Activated CD4-positive, alpha-beta T cell treated with anti-CD3 and anti-CD28 coated beads for 36 hours (primary cell): ENCODE data around the gene FOXG1. TPM values are rescaled to one million over a fixed set of nuclear protein-coding genes. Genes with fewer than 3 reads are reported as not detected.

Source experiments
- ATAC-seq: fragments of 200-7000 bp; cut with Tn5 transposase; one replicate; pipeline ENCODE4 v1.10.0; 2021; ENCODE audit warnings: mild to moderate bottlenecking, moderate library complexity
- CTCF ChIA-PET: fragments of 350-600 bp; sonication (Branson Sonifier 250); formaldehyde crosslinking; loops from one replicate; lab custom pipeline; 2021; ENCODE audit warnings: antibody characterized with exemption; lab: Charles Lee
- POLR2A ChIA-PET: fragments of 350-600 bp; sonication (Branson Sonifier 250); formaldehyde crosslinking; loops from one replicate; lab custom pipeline; 2021; ENCODE audit warnings: antibody characterized with exemption, inconsistent platforms; lab: Charles Lee
- DNase-seq: peaks from one replicate; pipeline ENCODE4 v3.0.0-alpha.2; 2020
- H3K27ac Mint-ChIP-seq: one replicate; pipeline ENCODE4 v1.8.0; 2021; ENCODE audit warnings: mixed read lengths
- H3K27me3 Mint-ChIP-seq: one replicate; pipeline ENCODE4 v1.8.0; 2021; ENCODE audit warnings: mixed read lengths
- H3K36me3 Mint-ChIP-seq: one replicate; pipeline ENCODE4 v1.8.0; 2021; ENCODE audit warnings: low read depth, mixed read lengths
- H3K4me1 Mint-ChIP-seq: one replicate; pipeline ENCODE4 v1.8.0; 2021; ENCODE audit warnings: mixed read lengths
- H3K4me3 Mint-ChIP-seq: one replicate; pipeline ENCODE4 v1.8.0; 2021; ENCODE audit warnings: mild to moderate bottlenecking, moderate library complexity, mixed read lengths
- H3K9me3 Mint-ChIP-seq: one replicate; pipeline ENCODE4 v1.8.0; 2021; ENCODE audit warnings: low read depth, mixed read lengths
- intact Hi-C, 2 experiments: fragments of 100-400 bp; cut with DNase I in 1 of 2; cut with micrococcal nuclease in 1 of 2; formaldehyde crosslinking; loops; one replicate each; pipeline versions ENCODE4 v1.14.2 to v1.15.1; 2022 to 2024; cut with DNase I, micrococcal nuclease
- total RNA-seq, 2 experiments: library from RNA; stranded (reverse); gene quantifications; one replicate each; pipeline ENCODE4 v1.2.3, GENCODE V29; 2021

Gene FOXG1
- total RNA-seq, 2 experiments from 2014 or later, result not detected

DNA sequence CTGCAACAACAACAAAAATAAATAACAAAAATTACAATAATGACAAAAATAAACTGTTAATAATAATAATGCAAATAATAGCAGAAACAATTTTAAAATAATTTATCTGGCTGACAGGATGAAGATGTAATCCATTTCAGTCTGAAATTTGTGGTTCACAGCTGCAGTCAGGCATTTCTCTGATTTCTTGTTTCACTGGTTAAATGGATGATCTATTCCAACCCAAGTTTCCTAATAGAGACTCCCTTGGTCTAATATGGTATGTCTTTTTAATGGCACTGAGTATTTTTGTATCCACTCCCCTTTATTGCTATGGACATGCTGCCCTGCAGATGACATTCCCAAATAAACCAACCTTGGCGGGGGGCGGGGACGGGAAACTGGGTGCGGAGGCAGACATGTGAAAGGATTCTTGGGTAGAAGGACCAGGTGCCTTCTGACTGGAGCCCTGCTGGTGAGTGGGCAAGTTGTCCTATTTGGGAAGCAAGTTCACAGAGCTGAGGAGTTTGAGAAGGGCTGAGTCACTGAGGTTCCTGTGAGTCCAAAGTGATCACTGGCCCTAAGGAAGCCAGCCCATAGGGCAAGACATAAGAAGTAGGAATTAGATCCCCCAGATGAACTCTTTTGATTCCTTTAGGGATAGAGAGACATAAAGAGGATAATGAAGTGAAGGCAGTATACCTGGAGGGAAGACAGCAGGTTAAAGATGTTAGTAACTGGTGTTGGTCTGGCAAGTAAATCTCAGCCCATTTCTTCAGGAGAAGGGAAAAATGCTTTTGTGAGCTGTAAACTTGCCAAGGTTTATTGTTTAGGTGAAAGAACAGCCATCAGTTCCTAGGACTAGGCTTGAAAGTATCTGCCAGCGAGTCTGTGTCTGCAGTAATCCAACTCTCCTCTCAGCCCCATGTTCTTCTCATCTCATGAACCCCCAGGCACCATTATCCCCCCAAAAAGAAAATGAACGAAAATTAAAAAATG is 14.5 kb downstream of the FOXG1 start:
- no peak for ATAC-seq
- peaks cover 10% of the 10 kb centered on the region for H3K9me3 Mint-ChIP-seq
- H3K4me3 Mint-ChIP-seq, result no peak overlapping the region
- H3K4me1 Mint-ChIP-seq, result peaks cover 4% of the 10 kb centered on the region
- H3K36me3 Mint-ChIP-seq, result peaks cover 3% of the 10 kb centered on the region
- intact Hi-C loops, result no loop called here
- no peak for DNase-seq
- no peak overlapping the region for H3K27ac Mint-ChIP-seq
- ChIA-PET POLR2A (no interaction called here), CTCF (interaction anchor here (0.5 kb wide), 1 partner anchor 298 kb away, joined by 4 read pairs; no protein-coding TSS in a partner anchor)
- peaks cover 51% of the 10 kb centered on the region for H3K27me3 Mint-ChIP-seq

DNA sequence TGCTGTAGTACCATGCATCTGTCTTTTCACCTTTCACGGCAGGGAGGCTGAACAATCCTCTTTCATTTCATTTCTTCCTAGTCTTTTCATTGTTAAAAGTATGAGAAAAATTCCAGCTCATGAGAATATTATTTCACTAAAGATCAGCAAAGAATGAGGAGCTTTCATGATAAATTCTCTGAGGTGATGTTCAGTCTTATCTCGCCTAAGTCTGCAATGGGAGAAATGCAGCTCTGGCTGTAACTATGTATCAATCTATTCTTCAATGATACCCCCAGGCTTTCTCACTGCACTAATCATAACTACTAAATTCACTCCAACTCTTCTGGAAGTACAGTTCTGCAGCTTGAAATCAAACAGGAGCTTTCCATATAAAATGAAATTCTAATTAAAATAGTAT is 15.7 kb downstream of the FOXG1 start:
- Mint-ChIP-seq H3K27me3 (peaks cover 47% of the 10 kb centered on the region), H3K36me3 (peaks cover 3% of the 10 kb centered on the region)

DNA sequence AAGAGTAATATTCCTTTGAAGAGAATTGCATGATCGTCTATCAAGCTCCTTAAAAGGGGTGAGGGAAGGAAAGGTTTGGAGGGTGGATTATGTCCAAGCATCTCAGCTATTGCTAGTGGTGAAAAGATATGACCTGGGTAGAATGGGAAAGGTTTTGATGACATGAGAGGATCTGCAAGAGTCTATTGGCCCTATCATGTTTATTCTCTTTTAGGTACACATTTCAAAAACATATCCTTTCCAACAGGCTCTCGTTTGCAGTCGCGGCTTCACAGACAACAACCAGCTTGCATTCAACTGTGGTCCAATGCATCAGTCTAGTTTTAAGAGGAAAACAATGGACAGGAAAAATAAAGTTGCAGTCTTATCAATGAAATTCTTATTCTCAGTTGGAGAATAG is 17.1 kb downstream of the FOXG1 start:
- peaks cover 4% of the 10 kb centered on the region for H3K4me1 Mint-ChIP-seq
- no peak overlapping the region for H3K4me3 Mint-ChIP-seq
- DNase-seq, result no peak
- H3K9me3 Mint-ChIP-seq, result peaks cover 6% of the 10 kb centered on the region
- ATAC-seq, result no peak
- H3K36me3 Mint-ChIP-seq, result peaks cover 3% of the 10 kb centered on the region
- ChIA-PET CTCF (interaction anchor here (0.6 kb wide), 1 partner anchor 1758 kb away, joined by 3 read pairs; no protein-coding TSS in a partner anchor), POLR2A (no interaction called here)
- intact Hi-C loops, result no loop called here
- peaks cover 38% of the 10 kb centered on the region for H3K27me3 Mint-ChIP-seq
- H3K27ac Mint-ChIP-seq, result no peak overlapping the region

More for the DNA sequence above, 15.7 kb downstream of the FOXG1 start:
- no peak for DNase-seq
- intact Hi-C loops, result no loop called here
- no peak for ATAC-seq
- H3K9me3 Mint-ChIP-seq, result peaks cover 10% of the 10 kb centered on the region
- peaks cover 4% of the 10 kb centered on the region for H3K4me1 Mint-ChIP-seq
- CTCF ChIA-PET, result no interaction called here
- no peak overlapping the region for H3K4me3 Mint-ChIP-seq
- H3K27ac Mint-ChIP-seq, result no peak overlapping the region
- POLR2A ChIA-PET, result no interaction called here

DNA sequence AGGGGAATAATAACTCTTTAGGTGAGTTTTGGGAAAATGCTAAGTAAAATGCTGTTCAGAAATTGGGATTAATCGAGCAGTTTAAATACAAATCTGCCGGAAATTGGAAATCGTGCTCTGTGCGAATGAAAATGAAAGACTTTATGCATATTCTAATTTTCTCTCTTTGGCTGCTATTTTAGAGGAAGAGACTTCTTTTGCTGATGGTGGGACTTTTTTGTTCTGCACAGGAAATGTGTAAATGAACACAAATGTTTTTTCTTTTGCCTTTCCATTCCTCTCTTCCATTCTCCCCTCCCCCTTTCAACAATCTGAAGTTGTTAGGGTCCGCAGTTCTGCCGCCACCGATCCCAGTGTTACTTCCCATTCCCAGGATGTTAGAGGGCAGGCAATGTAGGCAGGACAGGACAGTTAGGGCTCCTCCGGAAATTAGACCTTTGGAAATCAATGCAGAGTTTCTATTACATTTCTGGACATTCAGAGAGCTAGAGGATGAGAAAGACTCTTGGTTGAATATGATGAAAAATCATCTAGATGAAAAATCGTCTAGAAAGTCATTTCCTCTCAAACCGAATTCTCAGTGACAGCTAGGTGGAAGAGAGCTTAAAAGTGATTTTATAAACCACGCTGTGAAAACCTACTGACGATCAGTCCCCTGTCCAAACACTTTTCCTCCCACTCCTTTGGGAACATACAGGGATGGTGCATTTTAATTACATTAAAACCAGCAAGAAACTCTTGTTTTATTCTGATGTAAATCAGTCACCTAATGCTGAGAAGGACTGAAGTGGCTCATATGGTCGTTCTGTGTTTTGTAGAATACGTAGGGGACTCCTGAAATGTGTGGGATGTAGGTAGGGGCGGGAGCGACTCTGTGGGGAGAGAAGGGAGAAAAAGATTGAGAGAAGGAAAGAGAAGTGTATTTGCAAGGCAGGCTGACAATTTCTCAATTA is 17.8 kb downstream of the FOXG1 start:
- ChIA-PET CTCF (interaction anchor here (0.6 to 0.8 kb wide), 2 partner anchors 11 to 1757 kb away, joined by 3 read pairs; no protein-coding TSS in a partner anchor), POLR2A (no interaction called here)
- intact Hi-C loops, result no loop called here
- Mint-ChIP-seq H3K4me3 (no peak overlapping the region), H3K27ac (no peak overlapping the region), H3K36me3 (peaks cover 3% of the 10 kb centered on the region), H3K27me3 (peaks cover 32% of the 10 kb centered on the region), H3K4me1 (peaks cover 4% of the 10 kb centered on the region), H3K9me3 (peaks cover 8% of the 10 kb centered on the region)
- no peak for ATAC-seq
- no peak for DNase-seq

DNA sequence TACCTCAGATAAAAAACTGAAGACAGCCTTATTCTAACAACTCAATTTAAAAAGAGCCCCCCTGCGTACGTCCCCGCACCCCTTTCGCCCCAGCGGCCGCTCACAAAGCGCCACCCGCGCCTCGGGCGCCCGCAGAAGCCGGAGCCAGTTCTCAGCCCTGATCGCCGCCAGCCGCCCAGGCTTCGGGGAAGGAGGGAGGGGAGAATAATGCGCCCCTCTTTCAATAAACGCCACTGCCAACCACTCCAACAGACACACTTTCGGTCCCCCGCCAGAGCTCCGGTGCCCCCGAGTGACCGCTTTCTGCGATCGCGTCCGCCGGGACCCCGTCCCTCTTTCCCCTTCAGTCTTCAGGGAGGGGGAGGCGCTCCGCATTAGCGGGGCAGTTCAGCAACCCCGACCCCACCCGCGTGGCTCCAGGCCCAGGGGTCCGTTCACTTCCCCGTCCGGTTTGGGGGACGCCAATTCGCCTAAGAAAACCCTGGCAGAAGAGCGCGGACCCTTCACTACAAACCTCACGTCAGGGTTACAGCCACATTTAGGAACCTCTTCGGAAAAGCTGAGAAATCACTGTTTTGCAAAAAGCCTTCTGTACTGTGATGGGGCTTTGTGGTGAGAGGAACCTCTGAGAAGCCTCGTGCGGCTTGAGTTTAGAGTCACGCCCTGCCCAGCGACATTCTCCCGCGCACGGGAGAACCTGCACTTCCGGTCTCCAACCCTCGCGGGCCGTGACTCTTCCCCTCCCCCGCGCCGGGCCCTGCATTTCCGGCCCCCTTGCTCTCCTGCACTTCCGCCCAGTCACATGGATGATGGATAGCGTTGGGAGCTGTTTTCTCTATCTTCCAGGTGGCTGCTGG is 18.7 kb downstream of the FOXG1 start:
- peak; percentile 23 for DNase-seq
- intact Hi-C loops, result no loop called here
- Mint-ChIP-seq H3K9me3 (peaks cover 10% of the 10 kb centered on the region), H3K4me3 (no peak overlapping the region), H3K27ac (no peak overlapping the region), H3K27me3 (peaks cover 26% of the 10 kb centered on the region), H3K36me3 (peaks cover 3% of the 10 kb centered on the region), H3K4me1 (peaks cover 4% of the 10 kb centered on the region)
- ChIA-PET POLR2A (no interaction called here), CTCF (no interaction called here)
- no peak for ATAC-seq

DNA sequence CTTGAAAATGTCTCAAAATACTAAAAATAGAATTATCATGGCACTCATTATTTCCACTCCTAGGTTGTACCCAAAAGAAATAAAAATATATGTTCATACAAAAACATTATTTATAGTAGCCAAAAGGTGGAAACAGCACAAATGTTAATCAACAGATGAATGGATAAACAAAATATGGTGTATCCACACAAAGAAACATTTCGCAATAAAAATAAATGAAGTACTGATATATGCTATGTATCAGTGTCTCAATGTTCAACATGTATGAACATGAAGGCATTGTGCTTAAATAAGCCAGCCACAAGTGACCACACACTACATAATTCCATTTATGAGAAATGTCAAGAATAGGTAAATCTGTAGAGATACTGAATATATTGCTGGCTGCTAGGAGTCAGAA is 40.9 kb downstream of the FOXG1 start:
- no peak for ATAC-seq

DNA sequence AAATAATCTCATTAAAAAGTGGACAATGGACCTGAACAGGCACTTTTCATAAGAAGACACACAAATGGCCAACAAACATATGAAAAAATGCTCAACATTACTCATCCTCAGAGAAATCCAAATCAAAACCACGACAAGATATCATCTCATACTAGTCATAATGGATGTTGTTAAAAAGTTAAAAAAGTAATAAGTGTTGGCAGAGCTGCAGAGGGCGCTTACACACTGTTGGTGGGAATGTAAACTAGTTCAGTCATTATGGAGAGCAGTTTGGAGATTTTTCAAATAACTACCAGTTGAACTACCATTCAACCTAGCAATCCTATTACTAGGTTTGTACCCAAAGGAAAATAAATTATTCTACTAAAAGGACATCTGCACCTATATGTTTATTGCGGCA is 47.2 kb downstream of the FOXG1 start:
- ChIA-PET CTCF (no interaction called here), POLR2A (no interaction called here)
- Mint-ChIP-seq H3K9me3 (peaks cover 8% of the 10 kb centered on the region), H3K27me3 (no peaks in the 10 kb centered on the region), H3K4me3 (no peak overlapping the region), H3K27ac (no peak overlapping the region), H3K36me3 (no peaks in the 10 kb centered on the region), H3K4me1 (no peaks in the 10 kb centered on the region)
- ATAC-seq (no peak), DNase-seq (no peak)
- intact Hi-C loops, result no loop called here

More for the DNA sequence above, 40.9 kb downstream of the FOXG1 start:
- Mint-ChIP-seq H3K4me1 (no peaks in the 10 kb centered on the region), H3K27me3 (no peaks in the 10 kb centered on the region), H3K4me3 (no peak overlapping the region), H3K27ac (no peak overlapping the region), H3K36me3 (no peaks in the 10 kb centered on the region), H3K9me3 (peaks cover 19% of the 10 kb centered on the region)
- no peak for DNase-seq
- intact Hi-C loops, result no loop called here
- CTCF ChIA-PET, result no interaction called here
- POLR2A ChIA-PET, result no interaction called here
